HEK293 (cell line): ENCODE data around the gene CBX5.
A peak's percentile ranks its signal among the peaks of the same experiment; 100 is the strongest.

Source experiments
- KLF1 ChIP-seq: fragments of 450-650 bp; formaldehyde crosslinking; IDR thresholded peaks from 2 replicates; pipeline ENCODE4 v1.5.1; 2016; ENCODE audit warnings: missing biosample characterization, missing genetic modification characterization
- KLF16 ChIP-seq: fragments of 450-650 bp; formaldehyde crosslinking; IDR thresholded peaks from 2 replicates; pipeline ENCODE4 v1.5.1; 2017; ENCODE audit warnings: missing biosample characterization, missing genetic modification characterization
- PATZ1 ChIP-seq: fragments of 450-650 bp; formaldehyde crosslinking; IDR thresholded peaks from 2 replicates; pipeline ENCODE4 v1.5.1; 2016; ENCODE audit warnings: missing biosample characterization, missing genetic modification characterization
- REPIN1 ChIP-seq: fragments of 450-650 bp; formaldehyde crosslinking; IDR thresholded peaks from 2 replicates; pipeline ENCODE4 v1.5.1; 2017; ENCODE audit warnings: missing biosample characterization, missing genetic modification characterization, low read depth
- YY1 ChIP-seq: fragments of 450-650 bp; formaldehyde crosslinking; IDR thresholded peaks from 2 replicates; pipeline ENCODE4 v1.5.1; 2018; ENCODE audit warnings: missing biosample characterization, missing genetic modification characterization
- YY2 ChIP-seq: fragments of 450-650 bp; formaldehyde crosslinking; IDR thresholded peaks from 2 replicates; pipeline ENCODE4 v1.5.1; 2016; ENCODE audit warnings: missing biosample characterization, missing genetic modification characterization
- ZBTB21 ChIP-seq: fragments of 450-650 bp; formaldehyde crosslinking; IDR thresholded peaks from 2 replicates; pipeline ENCODE4 v1.5.1; 2017; ENCODE audit warnings: missing biosample characterization, missing genetic modification characterization
- ZBTB8A ChIP-seq: fragments of 450-650 bp; formaldehyde crosslinking; IDR thresholded peaks from 2 replicates; pipeline ENCODE4 v1.5.1; 2016; ENCODE audit warnings: missing biosample characterization, missing genetic modification characterization
- ZFP37 ChIP-seq: fragments of 450-650 bp; formaldehyde crosslinking; IDR thresholded peaks from 2 replicates; pipeline ENCODE4 v1.5.1; 2016; ENCODE audit warnings: missing biosample characterization, missing genetic modification characterization
- ZFP69B ChIP-seq: fragments of 450-650 bp; formaldehyde crosslinking; IDR thresholded peaks from 2 replicates; pipeline ENCODE4 v1.5.1; 2016; ENCODE audit warnings: missing biosample characterization, missing genetic modification characterization
- ZNF10 ChIP-seq: fragments of 450-650 bp; formaldehyde crosslinking; IDR thresholded peaks from 2 replicates; pipeline ENCODE4 v1.5.1; 2017; ENCODE audit warnings: missing biosample characterization, missing genetic modification characterization
- ZNF140 ChIP-seq: fragments of 450-650 bp; formaldehyde crosslinking; IDR thresholded peaks from 2 replicates; pipeline ENCODE4 v1.5.1; 2016; ENCODE audit warnings: missing biosample characterization, missing genetic modification characterization
- ZNF2 ChIP-seq: fragments of 450-650 bp; formaldehyde crosslinking; IDR thresholded peaks from 2 replicates; pipeline ENCODE4 v1.5.1; 2016; ENCODE audit warnings: missing biosample characterization, missing genetic modification characterization
- ZNF202 ChIP-seq: fragments of 450-650 bp; formaldehyde crosslinking; IDR thresholded peaks from 2 replicates; pipeline ENCODE4 v1.5.1; 2016; ENCODE audit warnings: missing biosample characterization, missing genetic modification characterization, borderline replicate concordance
- ZNF211 ChIP-seq: fragments of 450-650 bp; formaldehyde crosslinking; IDR thresholded peaks from 2 replicates; pipeline ENCODE4 v1.5.1; 2016; ENCODE audit warnings: low read depth, missing biosample characterization, missing genetic modification characterization
- ZNF24 ChIP-seq: fragments of 450-650 bp; formaldehyde crosslinking; IDR thresholded peaks from 2 replicates; pipeline ENCODE4 v1.5.1; 2016; ENCODE audit warnings: missing biosample characterization, missing genetic modification characterization
- ZNF341 ChIP-seq: fragments of 450-650 bp; formaldehyde crosslinking; IDR thresholded peaks from 2 replicates; pipeline ENCODE4; 2016; ENCODE audit warnings: low read depth, missing biosample characterization, missing genetic modification characterization
- ZNF354C ChIP-seq: fragments of 450-650 bp; formaldehyde crosslinking; IDR thresholded peaks from 2 replicates; pipeline ENCODE4 v1.5.1; 2016; ENCODE audit warnings: missing biosample characterization, missing genetic modification characterization, low read depth, borderline replicate concordance
- ZNF513 ChIP-seq: fragments of 450-650 bp; IDR thresholded peaks from 2 replicates; pipeline ENCODE4 v1.5.1; 2018; ENCODE audit warnings: missing biosample characterization, missing genetic modification characterization
- ZNF558 ChIP-seq: fragments of 450-650 bp; formaldehyde crosslinking; IDR thresholded peaks from 2 replicates; pipeline ENCODE4 v1.5.1; 2016; ENCODE audit warnings: missing biosample characterization, missing genetic modification characterization
- ZNF561 ChIP-seq: fragments of 450-650 bp; IDR thresholded peaks from 2 replicates; pipeline ENCODE4 v1.5.1; 2018; ENCODE audit warnings: missing biosample characterization, missing genetic modification characterization, borderline replicate concordance
- ZNF600 ChIP-seq: fragments of 450-650 bp; formaldehyde crosslinking; IDR thresholded peaks from 2 replicates; pipeline ENCODE4 v1.5.1; 2016; ENCODE audit warnings: missing biosample characterization, missing genetic modification characterization
- ZNF626 ChIP-seq: fragments of 450-650 bp; sonication (Bioruptor Pico); formaldehyde crosslinking; IDR thresholded peaks from 2 replicates; pipeline ENCODE4 v1.5.1; 2018; ENCODE audit warnings: missing biosample characterization, missing genetic modification characterization, inconsistent platforms
- ZNF660 ChIP-seq: fragments of 450-650 bp; IDR thresholded peaks from 2 replicates; pipeline ENCODE4 v1.5.1; 2018; ENCODE audit warnings: missing biosample characterization, mild to moderate bottlenecking, missing genetic modification characterization
- ZNF692 ChIP-seq: fragments of 450-650 bp; formaldehyde crosslinking; IDR thresholded peaks from 2 replicates; pipeline ENCODE4 v1.5.1; 2016; ENCODE audit warnings: missing biosample characterization, missing genetic modification characterization
- ZNF707 ChIP-seq: fragments of 450-650 bp; formaldehyde crosslinking; IDR thresholded peaks from 2 replicates; pipeline ENCODE4 v1.5.1; 2016; ENCODE audit warnings: missing biosample characterization, missing genetic modification characterization
- ZNF76 ChIP-seq: fragments of 450-650 bp; formaldehyde crosslinking; IDR thresholded peaks from 2 replicates; pipeline ENCODE4; 2016; ENCODE audit warnings: low read depth, missing biosample characterization, missing genetic modification characterization, borderline replicate concordance
- ZXDB ChIP-seq: fragments of 450-650 bp; formaldehyde crosslinking; IDR thresholded peaks from 2 replicates; pipeline ENCODE4 v1.5.1; 2016; ENCODE audit warnings: missing biosample characterization, missing genetic modification characterization
- TF ChIP-seq, protein P1 (sequence below): fragments of 450-650 bp; formaldehyde crosslinking; IDR thresholded peaks from 2 replicates; pipeline ENCODE4 v1.5.1; 2016; ENCODE audit warnings: missing biosample characterization, missing genetic modification characterization
- TF ChIP-seq, protein P2 (sequence below): fragments of 450-650 bp; formaldehyde crosslinking; IDR thresholded peaks from 2 replicates; pipeline ENCODE4 v1.5.1; 2017; ENCODE audit warnings: missing biosample characterization, mild to moderate bottlenecking, missing genetic modification characterization, moderate library complexity
- TF ChIP-seq, protein P3 (sequence below): fragments of 450-650 bp; formaldehyde crosslinking; IDR thresholded peaks from 2 replicates; pipeline ENCODE4 v1.5.1; 2016; ENCODE audit warnings: missing biosample characterization, missing genetic modification characterization

Gene CBX5

GRCh38 chr12:54280468-54281260 lies 742 bp upstream of the CBX5 start, which contains the start of gene HNRNPA1 (continued):
- TF ChIP-seq, protein P1, sequence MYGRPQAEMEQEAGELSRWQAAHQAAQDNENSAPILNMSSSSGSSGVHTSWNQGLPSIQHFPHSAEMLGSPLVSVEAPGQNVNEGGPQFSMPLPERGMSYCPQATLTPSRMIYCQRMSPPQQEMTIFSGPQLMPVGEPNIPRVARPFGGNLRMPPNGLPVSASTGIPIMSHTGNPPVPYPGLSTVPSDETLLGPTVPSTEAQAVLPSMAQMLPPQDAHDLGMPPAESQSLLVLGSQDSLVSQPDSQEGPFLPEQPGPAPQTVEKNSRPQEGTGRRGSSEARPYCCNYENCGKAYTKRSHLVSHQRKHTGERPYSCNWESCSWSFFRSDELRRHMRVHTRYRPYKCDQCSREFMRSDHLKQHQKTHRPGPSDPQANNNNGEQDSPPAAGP (tag by site-specific recombination), result peak; percentile 84
- TF ChIP-seq ZNF692 (tag by site-specific recombination), result peak; percentile 72
- TF ChIP-seq ZNF600 (tag by site-specific recombination), result 0 out of 2 replicates have a peak, but pooled peaks have one; percentile 10
- TF ChIP-seq ZNF2, result peak; percentile 93
- no peak for TF ChIP-seq ZNF140 (tag by site-specific recombination)
- TF ChIP-seq, protein P2, sequence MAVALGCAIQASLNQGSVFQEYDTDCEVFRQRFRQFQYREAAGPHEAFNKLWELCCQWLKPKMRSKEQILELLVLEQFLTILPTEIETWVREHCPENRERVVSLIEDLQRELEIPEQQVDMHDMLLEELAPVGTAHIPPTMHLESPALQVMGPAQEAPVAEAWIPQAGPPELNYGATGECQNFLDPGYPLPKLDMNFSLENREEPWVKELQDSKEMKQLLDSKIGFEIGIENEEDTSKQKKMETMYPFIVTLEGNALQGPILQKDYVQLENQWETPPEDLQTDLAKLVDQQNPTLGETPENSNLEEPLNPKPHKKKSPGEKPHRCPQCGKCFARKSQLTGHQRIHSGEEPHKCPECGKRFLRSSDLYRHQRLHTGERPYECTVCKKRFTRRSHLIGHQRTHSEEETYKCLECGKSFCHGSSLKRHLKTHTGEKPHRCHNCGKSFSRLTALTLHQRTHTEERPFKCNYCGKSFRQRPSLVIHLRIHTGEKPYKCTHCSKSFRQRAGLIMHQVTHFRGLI (tag by site-specific recombination), result no peak
- TF ChIP-seq ZNF561, result no peak; the same call in none of the 2 replicates
- peak; percentile 95 for TF ChIP-seq ZXDB (tag by site-specific recombination)
- no peak for TF ChIP-seq ZNF211 (tag by site-specific recombination)
- TF ChIP-seq ZNF24 (tag by site-specific recombination), result 0 out of 2 replicates have a peak, but pooled peaks have one; percentile 58
- TF ChIP-seq ZNF707, result no peak
- no peak for TF ChIP-seq ZNF202 (tag by site-specific recombination)
- TF ChIP-seq ZBTB8A (tag by site-specific recombination), result peak; percentile 41; the same call in 1 of the 2 replicates
- TF ChIP-seq ZNF341, result 0 out of 2 replicates have a peak, but pooled peaks have one; percentile 7
- peak; percentile 82 for TF ChIP-seq KLF16 (tag by site-specific recombination)
- TF ChIP-seq ZNF660, result peak; percentile 83
- 0 out of 2 replicates have a peak, but pooled peaks have one; percentile 56 for TF ChIP-seq ZFP69B (tag by site-specific recombination)
- TF ChIP-seq ZFP37 (tag by site-specific recombination), result peak; percentile 93
- peak; percentile 97 for TF ChIP-seq YY1
- 0 out of 2 replicates have a peak, but pooled peaks have one; percentile 57 for TF ChIP-seq PATZ1 (tag by site-specific recombination)
- TF ChIP-seq ZNF10, result peak; percentile 67; the same call in 1 of the 2 replicates
- no peak for TF ChIP-seq ZNF354C (tag by site-specific recombination)
- TF ChIP-seq YY2 (tag by site-specific recombination), result peak; percentile 82
- peak; percentile 47; the same call in 1 of the 2 replicates for TF ChIP-seq ZNF513 (tag by site-specific recombination)
- TF ChIP-seq, protein P3, sequence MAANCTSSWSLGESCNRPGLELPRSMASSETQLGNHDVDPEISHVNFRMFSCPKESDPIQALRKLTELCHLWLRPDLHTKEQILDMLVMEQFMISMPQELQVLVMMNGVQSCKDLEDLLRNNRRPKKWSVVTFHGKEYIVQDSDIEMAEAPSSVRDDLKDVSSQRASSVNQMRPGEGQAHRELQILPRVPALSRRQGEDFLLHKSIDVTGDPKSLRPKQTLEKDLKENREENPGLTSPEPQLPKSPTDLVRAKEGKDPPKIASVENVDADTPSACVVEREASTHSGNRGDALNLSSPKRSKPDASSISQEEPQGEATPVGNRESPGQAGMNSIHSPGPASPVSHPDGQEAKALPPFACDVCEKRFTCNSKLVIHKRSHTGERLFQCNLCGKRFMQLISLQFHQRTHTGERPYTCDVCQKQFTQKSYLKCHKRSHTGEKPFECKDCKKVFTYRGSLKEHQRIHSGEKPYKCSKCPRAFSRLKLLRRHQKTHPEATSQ, result peak; percentile 91
- peak; percentile 20; the same call in 1 of the 2 replicates for TF ChIP-seq KLF1
- no peak for TF ChIP-seq ZNF76 (tag by site-specific recombination)
- peak; percentile 93 for TF ChIP-seq ZBTB21 (tag by site-specific recombination)
- no peak for TF ChIP-seq ZNF626 (tag by site-specific recombination)
- TF ChIP-seq REPIN1 (tag by site-specific recombination), result 0 out of 2 replicates have a peak, but pooled peaks have one; percentile 76
- peak; percentile 51; the same call in 1 of the 2 replicates for TF ChIP-seq ZNF558 (tag by site-specific recombination)
